Measurements from ENCODE around the gene SCARB1. TPM values are rescaled to one million over a fixed set of nuclear protein-coding genes. Genes with fewer than 3 reads are reported as not detected.

Gene SCARB1
- total RNA-seq, 2 experiments from 2014 or later = 5.3 to 6.2 TPM

- DNase-seq = no peak
- H3K4me3 Mint-ChIP-seq = no peak overlapping the region
- H3K27ac Mint-ChIP-seq = no peak overlapping the region
- no peaks in the 10 kb centered on the region for H3K4me1 Mint-ChIP-seq
- H3K27me3 Mint-ChIP-seq = no peaks in the 10 kb centered on the region
- POLR2A ChIA-PET = no interaction called here
- H3K36me3 Mint-ChIP-seq (ENCODE audit: low read depth) = no peaks in the 10 kb centered on the region
- CTCF ChIA-PET = no interaction called here
- H3K9me3 Mint-ChIP-seq = no peaks in the 10 kb centered on the region
Observed at GRCh38 chr12:124828264-124829007, 35.2 kb downstream of the SCARB1 start.

GRCh38 chr12:124827588-124828184, 36.0 kb downstream of the SCARB1 start:
- Mint-ChIP-seq H3K9me3 (no peaks in the 10 kb centered on the region), H3K27me3 (no peaks in the 10 kb centered on the region), H3K27ac (no peak overlapping the region), H3K4me3 (no peak overlapping the region), H3K36me3 (ENCODE audit: low read depth) (no peaks in the 10 kb centered on the region), H3K4me1 (no peaks in the 10 kb centered on the region)
- CTCF ChIA-PET = interaction anchor here (0.7 kb wide), 2 partner anchors 10 to 27 kb away, joined by 3 to 5 read pairs; no protein-coding TSS in a partner anchor
- DNase-seq = no peak
- POLR2A ChIA-PET = no interaction called here

DNA sequence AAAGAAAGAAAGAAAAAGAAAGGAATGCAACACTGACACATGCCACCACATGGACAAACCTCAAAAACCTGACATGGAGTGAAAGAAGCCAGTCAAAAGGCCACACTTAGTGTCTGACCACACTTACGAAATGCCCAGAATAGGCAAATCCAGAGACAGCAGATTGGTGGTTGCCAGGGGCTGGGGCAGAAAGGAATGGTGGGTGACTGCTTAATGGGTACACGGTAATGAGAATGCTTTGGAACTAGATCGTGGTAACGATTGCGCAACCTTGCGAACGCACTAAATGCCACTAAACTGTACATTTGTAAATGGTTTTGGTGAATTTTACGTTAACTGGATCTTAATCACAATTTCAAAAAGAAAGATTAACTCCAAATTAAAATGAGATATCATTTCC, 39.5 kb downstream of the SCARB1 start:
- CTCF ChIA-PET = no interaction called here

GRCh38 chr12:124823272-124823970, 40.2 kb downstream of the SCARB1 start:
- H3K4me1 Mint-ChIP-seq = no peaks in the 10 kb centered on the region
- H3K27me3 Mint-ChIP-seq = no peaks in the 10 kb centered on the region
- H3K36me3 Mint-ChIP-seq (ENCODE audit: low read depth) = no peaks in the 10 kb centered on the region
- ChIA-PET CTCF (interaction anchor here (0.6 kb wide), 1 partner anchor 1139 kb away, joined by 5 read pairs; no protein-coding TSS in a partner anchor), POLR2A (no interaction called here)
- H3K4me3 Mint-ChIP-seq = no peak overlapping the region
- H3K27ac Mint-ChIP-seq = no peak overlapping the region
- DNase-seq = no peak
- H3K9me3 Mint-ChIP-seq = no peaks in the 10 kb centered on the region

More for the DNA sequence above, 39.5 kb downstream of the SCARB1 start:
- POLR2A ChIA-PET = no interaction called here
- H3K4me3 Mint-ChIP-seq = no peak overlapping the region
- H3K9me3 Mint-ChIP-seq = no peaks in the 10 kb centered on the region
- H3K4me1 Mint-ChIP-seq = no peaks in the 10 kb centered on the region
- no peak overlapping the region for H3K27ac Mint-ChIP-seq
- H3K27me3 Mint-ChIP-seq = no peaks in the 10 kb centered on the region
- no peaks in the 10 kb centered on the region for H3K36me3 Mint-ChIP-seq (ENCODE audit: low read depth)
- no peak for DNase-seq

GRCh38 chr12:124822218-124822617, 41.4 kb downstream of the SCARB1 start:
- no peaks in the 10 kb centered on the region for H3K27me3 Mint-ChIP-seq
- H3K4me3 Mint-ChIP-seq = no peak overlapping the region
- DNase-seq = no peak
- ChIA-PET POLR2A (no interaction called here), CTCF (no interaction called here)
- no peak overlapping the region for H3K27ac Mint-ChIP-seq
- no peaks in the 10 kb centered on the region for H3K9me3 Mint-ChIP-seq
- H3K4me1 Mint-ChIP-seq = no peaks in the 10 kb centered on the region
- no peaks in the 10 kb centered on the region for H3K36me3 Mint-ChIP-seq (ENCODE audit: low read depth)

GRCh38 chr12:124821252-124822200, 42.1 kb downstream of the SCARB1 start:
- H3K36me3 Mint-ChIP-seq (ENCODE audit: low read depth) = no peaks in the 10 kb centered on the region
- DNase-seq = no peak
- ChIA-PET POLR2A (no interaction called here), CTCF (no interaction called here)
- no peak overlapping the region for H3K4me3 Mint-ChIP-seq
- no peak overlapping the region for H3K27ac Mint-ChIP-seq
- no peaks in the 10 kb centered on the region for H3K9me3 Mint-ChIP-seq
- H3K27me3 Mint-ChIP-seq = no peaks in the 10 kb centered on the region
- H3K4me1 Mint-ChIP-seq = no peaks in the 10 kb centered on the region

DNA sequence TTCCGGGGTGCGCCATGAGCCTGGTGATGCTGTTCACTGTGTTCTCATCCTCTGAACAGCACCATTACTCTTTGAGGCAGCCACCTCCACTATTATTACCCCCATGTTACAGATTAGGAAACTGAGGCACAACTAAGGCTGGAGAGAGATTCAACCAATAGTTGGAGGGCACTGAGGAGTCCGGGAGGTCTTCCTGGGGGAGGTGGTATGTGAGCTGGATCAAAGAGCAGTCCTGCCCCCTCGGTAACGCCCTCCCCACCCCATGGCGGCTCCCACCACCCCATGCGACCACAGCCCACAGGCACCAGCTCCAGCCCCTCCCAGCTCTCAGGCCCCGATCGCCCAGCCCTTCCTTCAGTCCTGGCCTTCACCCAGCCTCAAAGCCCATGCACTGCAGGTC, 43.5 kb downstream of the SCARB1 start:
- ChIA-PET CTCF (interaction anchor here (0.6 to 1.3 kb wide), 2 partner anchors 16 to 767 kb away, joined by 3 to 4 read pairs; no protein-coding TSS in a partner anchor), POLR2A (no interaction called here)
- Mint-ChIP-seq H3K4me1 (no peaks in the 10 kb centered on the region), H3K36me3 (ENCODE audit: low read depth) (no peaks in the 10 kb centered on the region), H3K27me3 (no peaks in the 10 kb centered on the region), H3K27ac (no peak overlapping the region), H3K4me3 (no peak overlapping the region), H3K9me3 (no peaks in the 10 kb centered on the region)
- DNase-seq = no peak

DNA sequence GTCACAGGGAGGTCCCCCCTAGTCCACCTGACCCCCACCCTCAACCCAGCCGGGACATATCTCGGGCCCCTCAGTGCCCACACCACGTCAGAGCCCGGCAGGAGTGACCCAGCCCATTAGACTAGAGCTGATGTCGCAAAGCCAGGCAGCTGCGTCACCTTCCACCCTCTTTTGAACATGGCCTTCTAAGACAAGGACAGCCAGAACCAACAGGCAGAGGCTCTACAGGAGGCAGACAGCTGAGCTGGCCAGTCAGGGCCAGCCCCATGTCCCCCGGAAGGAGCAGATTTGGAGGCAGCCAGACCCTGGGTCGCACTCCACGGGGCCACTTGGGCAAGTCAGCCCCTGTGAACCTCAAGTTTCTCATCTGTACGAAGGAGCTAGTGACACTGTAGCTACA, 44.1 kb downstream of the SCARB1 start:
- DNase-seq = no peak
- POLR2A ChIA-PET = no interaction called here

DNA sequence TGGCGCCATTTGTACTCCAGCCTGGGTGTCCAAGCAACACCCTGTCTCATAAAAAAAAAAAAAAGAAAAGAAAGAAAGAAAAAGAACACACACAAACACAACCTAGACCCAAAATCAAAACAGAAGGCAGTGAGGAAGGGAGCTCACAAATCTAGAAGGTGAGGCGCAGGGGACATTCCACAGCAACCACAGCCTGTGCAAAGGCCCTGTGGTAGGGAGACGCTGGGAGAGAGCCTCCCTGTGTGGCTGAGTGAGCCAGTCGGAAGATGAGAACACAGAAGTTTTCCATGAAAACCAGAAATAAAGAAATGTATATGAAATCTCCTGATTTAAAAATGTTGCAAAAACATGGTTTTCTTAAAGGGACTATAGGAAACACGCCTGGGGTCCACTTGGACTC, 44.6 kb downstream of the SCARB1 start:
- no peak for DNase-seq
- Mint-ChIP-seq H3K27me3 (no peaks in the 10 kb centered on the region), H3K4me3 (no peak overlapping the region), H3K36me3 (ENCODE audit: low read depth) (no peaks in the 10 kb centered on the region), H3K9me3 (no peaks in the 10 kb centered on the region), H3K4me1 (no peaks in the 10 kb centered on the region), H3K27ac (no peak overlapping the region)
- CTCF ChIA-PET = interaction anchor here (1.6 kb wide), 1 partner anchor 14 kb away, joined by 4 read pairs; no protein-coding TSS in a partner anchor
- POLR2A ChIA-PET = no interaction called here

More for the DNA sequence above, 44.1 kb downstream of the SCARB1 start:
- H3K4me3 Mint-ChIP-seq = no peak overlapping the region
- H3K27ac Mint-ChIP-seq = no peak overlapping the region
- no peaks in the 10 kb centered on the region for H3K9me3 Mint-ChIP-seq
- H3K4me1 Mint-ChIP-seq = no peaks in the 10 kb centered on the region
- H3K27me3 Mint-ChIP-seq = no peaks in the 10 kb centered on the region
- H3K36me3 Mint-ChIP-seq (ENCODE audit: low read depth) = no peaks in the 10 kb centered on the region
- CTCF ChIA-PET = interaction anchor here (0.6 to 1.6 kb wide), 3 partner anchors 15 to 766 kb away, joined by 3 to 4 read pairs (median 4); no protein-coding TSS in a partner anchor

DNA sequence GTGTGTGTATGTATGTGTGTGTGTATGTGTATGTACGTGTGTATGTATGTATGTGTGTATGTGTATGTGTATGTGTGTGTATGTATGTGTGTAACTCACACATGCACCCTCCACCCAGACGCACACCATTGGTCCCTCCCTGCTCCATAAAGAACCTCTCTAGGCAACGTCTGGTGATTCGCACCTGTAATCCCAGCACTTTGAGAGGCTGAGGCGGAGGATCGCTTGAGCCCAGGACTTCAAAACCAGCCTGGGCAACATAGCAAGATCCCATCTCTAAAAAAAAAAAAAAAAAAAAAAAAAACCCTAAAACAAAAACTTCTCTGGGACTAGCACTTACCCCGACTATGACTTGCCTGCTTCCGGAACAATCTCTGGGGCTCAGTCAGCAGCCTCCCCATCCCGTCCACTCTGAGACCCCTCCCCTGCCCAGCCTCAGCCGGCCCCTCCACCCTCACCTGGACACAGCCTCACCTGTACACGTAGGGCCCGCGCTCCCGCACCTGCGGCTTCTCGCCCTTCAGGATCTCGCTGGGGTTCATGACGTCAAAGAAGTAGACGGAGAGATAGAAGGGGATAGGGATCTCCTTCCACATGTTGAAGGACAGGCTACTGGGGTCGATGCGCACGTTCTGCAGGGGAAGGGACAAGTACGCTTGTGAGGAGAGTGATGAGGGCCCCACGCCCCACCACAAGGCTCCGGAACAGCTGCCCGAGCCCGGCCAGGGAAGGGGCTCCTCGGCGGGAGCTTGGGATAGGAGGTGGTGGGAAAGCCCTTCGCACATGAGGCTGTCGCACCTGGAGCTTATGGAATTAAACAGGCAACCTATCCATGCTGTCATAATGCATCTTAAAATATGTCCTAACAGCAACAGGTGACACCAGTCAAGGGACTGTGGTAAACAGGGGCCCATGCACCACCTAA, 46.3 kb downstream of the SCARB1 start:
- Mint-ChIP-seq H3K4me1 (no peaks in the 10 kb centered on the region), H3K9me3 (no peaks in the 10 kb centered on the region), H3K27ac (no peak overlapping the region), H3K4me3 (no peak overlapping the region), H3K36me3 (ENCODE audit: low read depth) (peaks cover 2% of the 10 kb centered on the region), H3K27me3 (no peaks in the 10 kb centered on the region)
- CTCF ChIA-PET = no interaction called here
- POLR2A ChIA-PET = interaction anchor here (0.6 kb wide), 1 partner anchor 21 kb away, joined by 3 read pairs; no protein-coding TSS in a partner anchor
- DNase-seq = no peak

DNA sequence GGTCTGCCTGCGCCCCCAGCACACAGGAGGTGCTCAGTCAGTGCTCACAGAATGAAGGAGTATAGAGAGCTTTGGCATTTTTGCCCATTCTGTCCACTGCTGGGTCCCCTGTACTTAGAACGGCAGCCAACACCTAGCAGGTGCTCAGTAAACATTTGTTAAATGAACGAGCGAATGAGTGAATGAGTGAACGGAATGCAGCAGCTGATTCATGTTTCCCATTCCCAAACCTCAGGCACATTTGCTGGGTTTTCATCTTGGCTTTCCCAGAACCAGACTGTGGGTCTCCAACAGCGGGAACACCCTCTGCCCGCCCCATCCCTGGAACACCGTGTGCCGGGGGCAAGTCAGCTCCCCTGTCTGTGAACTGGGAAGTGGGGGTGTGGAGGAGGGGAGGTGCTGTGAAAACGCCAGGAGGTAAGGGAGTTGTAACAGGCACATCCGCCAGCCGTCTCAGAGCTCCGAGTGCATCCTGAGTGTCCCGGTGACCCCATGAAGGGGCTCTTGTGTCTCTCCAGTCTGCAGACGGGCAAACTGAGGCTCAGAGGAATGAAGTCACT, 47.3 kb downstream of the SCARB1 start:
- no peak for DNase-seq
- no peak overlapping the region for H3K4me3 Mint-ChIP-seq
- peaks cover 2% of the 10 kb centered on the region for H3K36me3 Mint-ChIP-seq (ENCODE audit: low read depth)
- no peak overlapping the region for H3K27ac Mint-ChIP-seq
- ChIA-PET POLR2A (no interaction called here), CTCF (no interaction called here)
- H3K9me3 Mint-ChIP-seq = no peaks in the 10 kb centered on the region
- H3K27me3 Mint-ChIP-seq = no peaks in the 10 kb centered on the region
- no peaks in the 10 kb centered on the region for H3K4me1 Mint-ChIP-seq

Measured in activated CD4-positive, alpha-beta T cell treated with anti-CD3 and anti-CD28 coated beads, Interleukin-2, amount 10 ng/mL, durations not matched to agents 7 days and 5 days (primary cell).